Activated CD8-positive, alpha-beta memory T cell treated with anti-CD3 and anti-CD28 coated beads, Interleukin-2, amount 50 U/mL, for 1 hour (primary cell): ENCODE measurements around the gene NUAK1.

Experiments
- DNase-seq: peaks from one replicate; pipeline ENCODE4 v3.0.0-alpha.2; 2020; ENCODE audit errors: extremely low read depth

The NUAK1 gene

GRCh38 chr12:106084014-106084671, 54.6 kb downstream of the NUAK1 start:
- DNase-seq, result no peak

- no peak for DNase-seq
These were observed 56.3 kb downstream of the NUAK1 start for GRCh38 chr12:106082216-106083175.

GRCh38 chr12:106081606-106082005, 57.1 kb downstream of the NUAK1 start:
- no peak for DNase-seq

- no peak for DNase-seq
These were observed 58.0 kb downstream of the NUAK1 start for GRCh38 chr12:106080791-106081170.

- DNase-seq, result no peak
These were observed 58.5 kb downstream of the NUAK1 start for GRCh38 chr12:106080041-106080790.

GRCh38 chr12:106079148-106079738, 59.5 kb downstream of the NUAK1 start:
- no peak for DNase-seq

- no peak for DNase-seq
These were observed 60.3 kb downstream of the NUAK1 start for GRCh38 chr12:106078358-106079010.

- no peak for DNase-seq
These were observed 63.9 kb downstream of the NUAK1 start for GRCh38 chr12:106074706-106075392.

- DNase-seq, result no peak
These were observed 64.4 kb downstream of the NUAK1 start for GRCh38 chr12:106074361-106074705.

- DNase-seq, result no peak
These were observed 65.6 kb downstream of the NUAK1 start for GRCh38 chr12:106073179-106073578.

GRCh38 chr12:106072751-106073150, 66.0 kb downstream of the NUAK1 start:
- DNase-seq, result no peak

- no peak for DNase-seq
These were observed 67.1 kb downstream of the NUAK1 start for GRCh38 chr12:106071686-106072085.

GRCh38 chr12:106070611-106071010, 68.1 kb downstream of the NUAK1 start:
- DNase-seq, result no peak

GRCh38 chr12:106070147-106070546, 68.6 kb downstream of the NUAK1 start:
- no peak for DNase-seq

- no peak for DNase-seq
These were observed 70.5 kb downstream of the NUAK1 start for GRCh38 chr12:106068296-106068695.

GRCh38 chr12:106067606-106068205, 71.0 kb downstream of the NUAK1 start:
- no peak for DNase-seq

- no peak for DNase-seq
These were observed 71.9 kb downstream of the NUAK1 start for GRCh38 chr12:106066726-106067325.

GRCh38 chr12:106066051-106066705, 72.6 kb downstream of the NUAK1 start:
- no peak for DNase-seq

- no peak for DNase-seq
These were observed 73.2 kb downstream of the NUAK1 start for GRCh38 chr12:106065506-106065905.

GRCh38 chr12:106064721-106065021, 74.1 kb downstream of the NUAK1 start:
- DNase-seq, result no peak
